Neutrophil (primary cell): ENCODE data around the gene TGIF2LX.
"Not testable (repeated sequence)": the region's sequence is repeated elsewhere in the genome, so short reads cannot be mapped to it uniquely, and the experiment has no call there.

Source experiments
- H3K27ac ChIP-seq: fragments of 200-600 bp; sonication (generic); 2 replicates; pipeline ENCODE4 v1.5.1; 2016; ENCODE audit warnings: mild to moderate bottlenecking, moderate library complexity
- H3K27me3 ChIP-seq: fragments of 200-600 bp; sonication (generic); 2 replicates; pipeline ENCODE4 v1.6.0; 2016; ENCODE audit warnings: mild to moderate bottlenecking
- H3K36me3 ChIP-seq: fragments of 200-600 bp; sonication (generic); 2 replicates; pipeline ENCODE4 v1.5.1; 2017
- H3K4me1 ChIP-seq, 2 experiments: fragments of 200-600 bp in 1 of 2; sonication (generic) in 1 of 2; 1 replicate in 1 of 2; 2 replicates in 1 of 2; pipeline versions ENCODE4 v1.5.1 to v1.6.1; 2013 to 2016; ENCODE audit warnings: low read depth in 1 of 2, low read length in 1 of 2, mild to moderate bottlenecking in 1 of 2, moderate library complexity in 1 of 2; ENCODE audit not compliant: control insufficient read depth in 1 of 2, insufficient read depth in 1 of 2
- H3K4me3 ChIP-seq, 2 experiments: fragments of 200-600 bp in 1 of 2; sonication (generic) in 1 of 2; 1 replicate in 1 of 2; 2 replicates in 1 of 2; pipeline ENCODE4 v1.5.1; 2013 to 2016; ENCODE audit warnings: low read depth in 1 of 2, low read length in 1 of 2, mild to moderate bottlenecking in 1 of 2, moderate library complexity in 1 of 2
- H3K9me3 ChIP-seq: fragments of 200-600 bp; sonication (generic); 2 replicates; pipeline ENCODE4 v1.5.1; 2016

TGIF2LX gene

DNA sequence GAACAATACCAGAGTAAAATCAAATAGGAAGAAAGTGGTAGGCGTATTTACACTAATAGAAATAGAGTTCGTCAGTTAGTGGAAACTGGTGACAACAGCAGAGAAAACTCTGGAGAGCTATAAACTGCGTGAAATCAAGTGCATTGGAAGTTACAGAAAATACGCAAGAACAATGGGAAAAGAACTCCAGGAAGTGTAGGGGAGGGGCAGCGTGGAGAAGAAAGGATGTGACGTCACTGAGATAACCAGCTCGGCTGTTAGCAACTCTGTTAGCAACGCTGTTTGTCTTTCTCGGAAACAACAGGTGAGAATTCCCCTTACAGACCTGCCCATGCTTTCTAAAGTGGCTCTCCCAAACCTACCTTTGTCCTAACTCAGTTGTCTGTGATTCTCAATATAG, at the start of gene TGIF2LX:
Gene TGIF2LX (plus strand): TSS at position 244 of the 400 bp plus-strand sequence. CDS start 178 bp downstream, outside the sequence.
- not testable (repeated sequence) for H3K4me3 ChIP-seq, H3K9me3 ChIP-seq, H3K27me3 ChIP-seq, H3K36me3 ChIP-seq, H3K27ac ChIP-seq, H3K4me1 ChIP-seq

DNA sequence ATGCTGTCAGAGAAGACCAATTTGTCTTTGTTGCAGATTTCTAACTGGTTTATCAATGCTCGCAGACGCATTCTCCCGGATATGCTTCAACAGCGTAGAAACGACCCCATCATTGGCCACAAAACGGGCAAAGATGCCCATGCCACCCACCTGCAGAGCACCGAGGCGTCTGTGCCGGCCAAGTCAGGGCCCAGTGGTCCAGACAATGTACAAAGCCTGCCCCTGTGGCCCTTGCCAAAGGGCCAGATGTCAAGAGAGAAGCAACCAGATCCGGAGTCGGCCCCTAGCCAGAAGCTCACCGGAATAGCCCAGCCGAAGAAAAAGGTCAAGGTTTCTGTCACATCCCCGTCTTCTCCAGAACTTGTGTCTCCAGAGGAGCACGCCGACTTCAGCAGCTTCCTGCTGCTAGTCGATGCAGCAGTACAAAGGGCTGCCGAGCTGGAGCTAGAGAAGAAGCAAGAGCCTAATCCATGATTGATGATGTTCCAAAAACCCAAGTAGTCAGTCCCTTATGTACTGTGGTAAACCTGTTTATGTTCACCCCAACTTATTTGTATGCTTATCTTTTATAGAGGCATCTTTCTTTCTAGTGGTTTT, 728 bp downstream of the TGIF2LX start:
- not testable (repeated sequence) for H3K4me3 ChIP-seq, H3K36me3 ChIP-seq, H3K27ac ChIP-seq, H3K4me1 ChIP-seq, H3K27me3 ChIP-seq, H3K9me3 ChIP-seq

DNA sequence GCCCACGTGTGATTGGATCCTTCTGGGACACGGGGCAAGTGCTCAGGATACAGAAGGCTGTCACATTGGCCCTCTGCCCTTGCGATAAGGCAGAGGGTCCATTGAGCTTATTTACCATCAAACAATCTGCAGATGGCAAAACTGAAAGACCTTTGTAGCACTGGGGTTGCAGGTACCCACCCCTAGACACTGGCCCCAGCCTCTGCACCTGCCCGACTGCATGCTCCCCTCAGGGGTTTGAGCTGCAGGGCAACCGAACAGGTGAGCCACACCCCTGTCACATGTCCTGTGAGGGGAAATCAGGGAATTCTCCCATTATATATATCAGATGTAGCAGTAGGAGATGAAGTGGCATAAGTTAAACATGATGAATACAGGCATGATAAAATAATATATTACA, 21.4 kb downstream of the TGIF2LX start:
- H3K9me3 ChIP-seq, H3K4me1 ChIP-seq, H3K36me3 ChIP-seq: not testable (repeated sequence)

DNA sequence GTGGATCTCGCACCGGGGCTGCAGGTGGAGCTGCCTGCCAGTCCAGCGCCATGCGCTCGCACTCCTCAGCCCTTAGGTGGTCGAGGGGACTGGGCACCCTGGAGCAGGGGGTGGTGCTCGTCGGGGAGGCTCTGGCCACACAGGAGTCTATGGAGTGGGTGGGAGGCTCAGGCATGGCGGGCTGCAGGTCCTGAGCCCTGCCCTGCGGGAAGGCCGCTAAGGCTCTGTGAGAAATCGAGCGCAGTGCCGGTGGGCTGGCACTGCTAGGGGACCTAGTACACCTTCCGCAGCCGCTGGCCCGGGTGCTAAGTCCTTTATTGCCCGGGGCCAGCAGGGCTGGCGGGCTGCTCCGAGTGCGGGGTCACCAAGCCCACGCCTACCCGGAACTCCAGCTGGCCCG, 43.9 kb downstream of the TGIF2LX start:
- not testable (repeated sequence) for H3K27me3 ChIP-seq, H3K4me3 ChIP-seq, H3K4me1 ChIP-seq, H3K27ac ChIP-seq, H3K36me3 ChIP-seq, H3K9me3 ChIP-seq

More for the DNA sequence above, 21.4 kb downstream of the TGIF2LX start:
- H3K27me3 ChIP-seq, H3K27ac ChIP-seq, H3K4me3 ChIP-seq: not testable (repeated sequence)
